Activated B cell treated with CpG ODN at 0.5 μM for 24 hours (primary cell): ENCODE measurements around the gene ABCC6. TPM values are rescaled to one million over a fixed set of nuclear protein-coding genes. Genes with fewer than 3 reads are reported as not detected.
"Not testable (repeated sequence)": the region's sequence is repeated elsewhere in the genome, so short reads cannot be mapped to it uniquely, and the experiment has no call there.

Experiments used
- ATAC-seq: fragments of 200-7000 bp; cut with Tn5 transposase; one replicate; pipeline ENCODE4 v1.10.0; 2021; ENCODE audit warnings: low read depth, mild to moderate bottlenecking, moderate library complexity
- CTCF ChIA-PET: fragments of 350-600 bp; sonication (Branson Sonifier 250); formaldehyde crosslinking; loops from one replicate; lab custom pipeline; 2021; ENCODE audit warnings: antibody characterized with exemption; lab: Charles Lee
- POLR2A ChIA-PET: fragments of 350-600 bp; sonication (Branson Sonifier 250); formaldehyde crosslinking; loops from one replicate; lab custom pipeline; 2021; ENCODE audit warnings: antibody characterized with exemption; lab: Charles Lee
- DNase-seq: peaks from one replicate; pipeline ENCODE4 v3.0.0; 2022
- H3K27ac Mint-ChIP-seq: one replicate; pipeline ENCODE4 v1.8.0; 2020; ENCODE audit warnings: mixed read lengths
- H3K27me3 Mint-ChIP-seq: one replicate; pipeline ENCODE4 v1.8.0; 2021; ENCODE audit warnings: mixed read lengths
- H3K36me3 Mint-ChIP-seq: one replicate; pipeline ENCODE4 v1.8.0; 2021; ENCODE audit warnings: low read depth, mixed read lengths
- H3K4me1 Mint-ChIP-seq: one replicate; pipeline ENCODE4 v1.8.0; 2021; ENCODE audit warnings: mixed read lengths
- H3K4me3 Mint-ChIP-seq: one replicate; pipeline ENCODE4 v1.8.0; 2020; ENCODE audit warnings: mild to moderate bottlenecking, mixed read lengths
- H3K9me3 Mint-ChIP-seq: one replicate; pipeline ENCODE4 v1.8.0; 2020; ENCODE audit warnings: mixed read lengths
- CTCF ChIP-seq: fragments of 200-600 bp; IDR thresholded peaks from one replicate; pipeline ENCODE4 v1.8.0; 2022; ENCODE audit warnings: antibody characterized with exemption, mild to moderate bottlenecking
- intact Hi-C: fragments of 100-400 bp; cut with micrococcal nuclease; formaldehyde crosslinking; loops from one replicate; pipeline ENCODE4 v1.15.1; 2024
- total RNA-seq: library from RNA; stranded (reverse); gene quantifications from 2 replicates; pipeline ENCODE4 v1.2.3, GENCODE V29; 2022

ABCC6 gene
- total RNA-seq, 1 donor from 2014 or later: not detected

DNA sequence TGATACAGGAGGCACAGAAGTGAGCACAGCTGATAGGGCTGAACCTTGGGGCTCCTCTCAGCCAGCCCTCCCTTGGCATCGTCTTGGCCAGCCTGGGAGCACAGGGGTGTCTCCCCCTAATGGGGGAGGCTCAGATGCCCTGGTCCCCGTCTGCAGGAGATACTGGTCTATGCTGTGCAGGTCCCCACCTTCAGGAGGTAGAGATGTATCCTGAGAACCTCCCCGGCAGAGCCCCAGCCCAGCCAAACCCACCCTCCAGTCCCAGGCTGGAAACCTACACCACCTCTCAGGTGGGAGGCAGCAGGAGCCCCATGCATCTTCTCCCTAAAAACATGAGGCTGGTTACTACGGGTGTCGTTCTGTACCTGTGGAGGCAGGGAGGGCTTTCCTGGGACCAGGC lies 38.7 kb downstream of the ABCC6 start:
- ATAC-seq (no peak), DNase-seq (no peak)
- intact Hi-C loops: loop anchor here (10.0 kb wide), 1 partner anchor 60 kb away; no protein-coding TSS in a partner anchor
- Mint-ChIP-seq H3K36me3 (no peaks in the 10 kb centered on the region), H3K27me3 (peaks cover 5% of the 10 kb centered on the region), H3K9me3 (no peaks in the 10 kb centered on the region), H3K27ac (no peak overlapping the region), H3K4me3 (no peak overlapping the region), H3K4me1 (no peaks in the 10 kb centered on the region)
- POLR2A ChIA-PET: no interaction called here
- no peak for TF ChIP-seq CTCF
- CTCF ChIA-PET: no interaction called here

DNA sequence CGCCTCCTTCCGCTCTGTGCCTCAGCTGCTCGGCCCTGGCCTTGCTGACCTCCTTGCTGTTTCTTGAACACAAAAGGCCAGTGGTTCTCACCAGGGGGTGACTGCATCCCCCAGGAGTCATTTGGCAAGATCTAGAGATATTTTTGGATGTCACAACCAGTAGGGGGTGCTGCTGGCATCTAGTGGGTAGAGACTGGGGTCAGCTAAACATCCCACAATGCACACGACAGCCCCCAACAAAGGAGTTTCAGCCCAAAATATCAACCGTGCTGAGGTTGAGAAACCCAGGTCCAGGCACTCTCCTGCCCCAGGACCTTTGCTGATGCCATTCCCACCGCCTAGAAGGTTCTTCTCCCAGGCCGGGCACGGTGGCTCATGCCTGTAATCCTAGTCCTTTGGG lies 39.7 kb downstream of the ABCC6 start:
- intact Hi-C loops: loop anchor here (10.0 kb wide), 1 partner anchor 59 kb away; no protein-coding TSS in a partner anchor
- CTCF ChIA-PET: no interaction called here
- ATAC-seq (no peak), DNase-seq (no peak)
- Mint-ChIP-seq H3K27ac (no peak overlapping the region), H3K27me3 (peaks cover 6% of the 10 kb centered on the region), H3K9me3 (no peaks in the 10 kb centered on the region), H3K36me3 (no peaks in the 10 kb centered on the region), H3K4me3 (no peak overlapping the region), H3K4me1 (no peaks in the 10 kb centered on the region)
- TF ChIP-seq CTCF: no peak
- POLR2A ChIA-PET: no interaction called here

DNA sequence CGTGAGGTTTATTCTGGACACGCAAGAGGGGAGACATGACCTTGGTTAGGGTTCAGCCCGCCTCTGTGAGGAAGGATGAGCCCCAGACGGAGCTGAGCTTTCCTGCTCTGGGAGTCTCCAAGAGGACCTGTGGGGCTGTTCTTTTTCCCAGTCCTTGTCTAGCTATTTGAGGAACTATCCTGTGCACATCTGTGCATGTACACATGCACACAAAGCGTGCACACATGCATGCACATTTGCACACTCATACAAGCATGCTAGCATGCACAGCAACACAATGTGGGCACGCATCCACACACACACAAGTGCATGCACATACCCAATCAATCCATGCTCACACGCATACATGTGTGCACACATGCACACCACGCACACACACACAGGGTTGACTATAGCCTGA lies 40.4 kb downstream of the ABCC6 start:
- ATAC-seq (no peak), DNase-seq (no peak)
- ChIA-PET CTCF (no interaction called here), POLR2A (no interaction called here)
- H3K36me3 Mint-ChIP-seq: no peaks in the 10 kb centered on the region
- intact Hi-C loops: loop anchor here (10.0 kb wide), 1 partner anchor 58 kb away; no protein-coding TSS in a partner anchor
- no peak for TF ChIP-seq CTCF
- H3K4me3 Mint-ChIP-seq: no peak overlapping the region
- no peaks in the 10 kb centered on the region for H3K9me3 Mint-ChIP-seq
- no peak overlapping the region for H3K27ac Mint-ChIP-seq
- no peaks in the 10 kb centered on the region for H3K4me1 Mint-ChIP-seq
- peaks cover 8% of the 10 kb centered on the region for H3K27me3 Mint-ChIP-seq

GRCh38 chr16:16181748-16182147 lies 41.5 kb downstream of the ABCC6 start:
- H3K4me1 Mint-ChIP-seq, H3K27me3 Mint-ChIP-seq: not testable (repeated sequence)
- intact Hi-C loops: loop anchor here (10.0 kb wide), 1 partner anchor 57 kb away; no protein-coding TSS in a partner anchor

DNA sequence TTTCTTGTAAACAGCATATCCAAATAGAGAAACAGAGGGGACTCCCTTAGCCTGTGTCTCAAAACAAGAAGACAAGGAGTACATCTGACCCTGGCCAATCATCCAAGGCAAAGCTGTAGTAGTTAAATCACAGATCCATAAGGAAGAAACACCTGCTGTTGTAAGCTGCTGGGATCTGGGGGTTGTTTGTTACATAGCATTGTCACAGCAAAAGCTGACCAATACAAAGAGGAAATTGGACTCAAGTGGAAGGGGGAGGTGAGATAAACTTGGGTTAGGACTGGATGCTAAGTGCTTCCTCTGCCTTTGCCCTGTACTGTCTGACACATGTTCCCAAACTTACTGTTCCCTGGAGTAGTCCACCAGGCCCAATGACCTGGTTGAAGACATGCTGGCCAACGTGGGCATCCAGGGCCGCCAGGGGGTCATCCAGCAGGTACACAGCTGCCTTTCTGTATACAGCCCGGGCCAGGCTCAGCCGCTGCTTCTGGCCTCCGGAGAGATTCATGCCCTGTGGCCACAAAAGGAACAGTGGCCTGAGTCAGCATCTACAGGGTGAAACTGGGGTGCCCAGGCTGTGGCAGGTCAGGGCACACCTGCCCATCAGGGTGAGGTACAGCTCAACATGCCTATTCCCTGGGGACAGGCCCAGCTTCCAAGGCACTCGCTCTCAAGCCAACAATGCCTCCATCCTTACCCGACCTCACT lies 44.7 kb downstream of the ABCC6 start:
- Mint-ChIP-seq H3K27ac (no peak overlapping the region), H3K4me3 (no peak overlapping the region), H3K36me3 (no peaks in the 10 kb centered on the region), H3K4me1 (no peaks in the 10 kb centered on the region), H3K9me3 (peaks cover 4% of the 10 kb centered on the region), H3K27me3 (peaks cover 8% of the 10 kb centered on the region)
- TF ChIP-seq CTCF: no peak
- intact Hi-C loops: no loop called here
- DNase-seq (no peak), ATAC-seq (no peak)
- POLR2A ChIA-PET: no interaction called here
- CTCF ChIA-PET: no interaction called here

More at GRCh38 chr16:16181748-16182147, 41.5 kb downstream of the ABCC6 start:
- H3K9me3 Mint-ChIP-seq, DNase-seq, POLR2A ChIA-PET, H3K27ac Mint-ChIP-seq, H3K4me3 Mint-ChIP-seq, CTCF ChIA-PET, H3K36me3 Mint-ChIP-seq, ATAC-seq: not testable (repeated sequence)
